ENCODE measurements around the gene RBM15.

- TF ChIP-seq, protein P1, sequence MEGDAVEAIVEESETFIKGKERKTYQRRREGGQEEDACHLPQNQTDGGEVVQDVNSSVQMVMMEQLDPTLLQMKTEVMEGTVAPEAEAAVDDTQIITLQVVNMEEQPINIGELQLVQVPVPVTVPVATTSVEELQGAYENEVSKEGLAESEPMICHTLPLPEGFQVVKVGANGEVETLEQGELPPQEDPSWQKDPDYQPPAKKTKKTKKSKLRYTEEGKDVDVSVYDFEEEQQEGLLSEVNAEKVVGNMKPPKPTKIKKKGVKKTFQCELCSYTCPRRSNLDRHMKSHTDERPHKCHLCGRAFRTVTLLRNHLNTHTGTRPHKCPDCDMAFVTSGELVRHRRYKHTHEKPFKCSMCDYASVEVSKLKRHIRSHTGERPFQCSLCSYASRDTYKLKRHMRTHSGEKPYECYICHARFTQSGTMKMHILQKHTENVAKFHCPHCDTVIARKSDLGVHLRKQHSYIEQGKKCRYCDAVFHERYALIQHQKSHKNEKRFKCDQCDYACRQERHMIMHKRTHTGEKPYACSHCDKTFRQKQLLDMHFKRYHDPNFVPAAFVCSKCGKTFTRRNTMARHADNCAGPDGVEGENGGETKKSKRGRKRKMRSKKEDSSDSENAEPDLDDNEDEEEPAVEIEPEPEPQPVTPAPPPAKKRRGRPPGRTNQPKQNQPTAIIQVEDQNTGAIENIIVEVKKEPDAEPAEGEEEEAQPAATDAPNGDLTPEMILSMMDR (IDR thresholded peaks at IDR 0.05; ENCODE audit: low read length) = no peak
- TF ChIP-seq EZH2 (IDR thresholded peaks at IDR 0.05; ENCODE audit: borderline replicate concordance, low read length) = no peak
Measured at GRCh38 chr1:110291241-110292030, 47.7 kb upstream of the RBM15 start.

All from OCI-LY1 (cell line).